ENCODE measurements around the gene ARID2. TPM values are rescaled to one million over a fixed set of nuclear protein-coding genes. Genes with fewer than 3 reads are reported as not detected.
A peak's percentile ranks its signal among the peaks of the same experiment; 100 is the strongest.

The ARID2 gene
- total RNA-seq, 2 experiments from 2014 or later = 48.1 to 49.3 TPM

GRCh38 chr12:45909041-45909713 lies 179.7 kb downstream of the ARID2 start:
- no peak for DNase-seq
- H3K27me3 Mint-ChIP-seq = no peaks in the 10 kb centered on the region
- H3K36me3 Mint-ChIP-seq = peaks cover 18% of the 10 kb centered on the region
- H3K9me3 Mint-ChIP-seq = no peaks in the 10 kb centered on the region
- no peak overlapping the region for H3K4me3 Mint-ChIP-seq
- H3K4me1 Mint-ChIP-seq = no peaks in the 10 kb centered on the region
- POLR2A ChIA-PET = no interaction called here
- no peak for ATAC-seq (ENCODE audit: low read depth)
- no peak overlapping the region for H3K27ac Mint-ChIP-seq

GRCh38 chr12:45912774-45913173 lies 183.3 kb downstream of the ARID2 start:
- peaks cover 12% of the 10 kb centered on the region for H3K36me3 Mint-ChIP-seq
- H3K27ac Mint-ChIP-seq = no peak overlapping the region
- no peak for DNase-seq
- H3K4me1 Mint-ChIP-seq = peaks cover 2% of the 10 kb centered on the region
- H3K4me3 Mint-ChIP-seq = no peak overlapping the region
- H3K9me3 Mint-ChIP-seq = no peaks in the 10 kb centered on the region
- POLR2A ChIA-PET = no interaction called here
- no peak for ATAC-seq (ENCODE audit: low read depth)
- no peaks in the 10 kb centered on the region for H3K27me3 Mint-ChIP-seq

DNA sequence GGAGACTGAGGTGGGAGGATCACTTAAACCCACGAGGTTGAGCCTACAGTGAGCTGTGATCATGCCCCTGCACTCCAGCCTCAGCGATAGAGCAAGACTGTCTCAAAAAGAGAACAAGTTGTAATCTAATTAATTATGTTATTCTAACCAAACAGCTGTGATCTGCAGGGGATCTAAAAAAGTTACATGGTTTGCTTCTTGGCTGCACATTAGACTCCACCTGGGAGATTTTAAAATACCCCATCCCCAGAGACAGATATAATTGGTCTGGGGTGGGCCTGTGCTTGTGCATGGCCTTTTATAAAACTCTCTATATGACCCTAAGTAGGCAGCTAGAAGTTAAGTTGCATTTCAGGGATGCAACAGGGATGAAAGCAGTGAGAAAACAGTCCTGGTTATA lies 184.1 kb downstream of the ARID2 start:
- DNase-seq = no peak
- Mint-ChIP-seq H3K27me3 (no peaks in the 10 kb centered on the region), H3K36me3 (peaks cover 14% of the 10 kb centered on the region), H3K9me3 (no peaks in the 10 kb centered on the region), H3K4me3 (no peak overlapping the region), H3K4me1 (peaks cover 2% of the 10 kb centered on the region), H3K27ac (no peak overlapping the region)
- ATAC-seq (ENCODE audit: low read depth) = no peak
- POLR2A ChIA-PET = no interaction called here

GRCh38 chr12:45914090-45914489 lies 184.6 kb downstream of the ARID2 start:
- Mint-ChIP-seq H3K27ac (no peak overlapping the region), H3K4me1 (peaks cover 2% of the 10 kb centered on the region), H3K4me3 (no peak overlapping the region), H3K27me3 (no peaks in the 10 kb centered on the region), H3K36me3 (peaks cover 15% of the 10 kb centered on the region), H3K9me3 (no peaks in the 10 kb centered on the region)
- no peak for DNase-seq
- no peak for ATAC-seq (ENCODE audit: low read depth)
- POLR2A ChIA-PET = no interaction called here

- no peaks in the 10 kb centered on the region for H3K9me3 Mint-ChIP-seq
- H3K27me3 Mint-ChIP-seq = no peaks in the 10 kb centered on the region
- POLR2A ChIA-PET = no interaction called here
- peaks cover 15% of the 10 kb centered on the region for H3K36me3 Mint-ChIP-seq
- peaks cover 2% of the 10 kb centered on the region for H3K4me1 Mint-ChIP-seq
- peak overlapping the region; percentile 10 for H3K27ac Mint-ChIP-seq
- ATAC-seq (ENCODE audit: low read depth) (no peak), DNase-seq (no peak)
- no peak overlapping the region for H3K4me3 Mint-ChIP-seq
These were observed 185.9 kb downstream of the ARID2 start for GRCh38 chr12:45915405-45915804.

DNA sequence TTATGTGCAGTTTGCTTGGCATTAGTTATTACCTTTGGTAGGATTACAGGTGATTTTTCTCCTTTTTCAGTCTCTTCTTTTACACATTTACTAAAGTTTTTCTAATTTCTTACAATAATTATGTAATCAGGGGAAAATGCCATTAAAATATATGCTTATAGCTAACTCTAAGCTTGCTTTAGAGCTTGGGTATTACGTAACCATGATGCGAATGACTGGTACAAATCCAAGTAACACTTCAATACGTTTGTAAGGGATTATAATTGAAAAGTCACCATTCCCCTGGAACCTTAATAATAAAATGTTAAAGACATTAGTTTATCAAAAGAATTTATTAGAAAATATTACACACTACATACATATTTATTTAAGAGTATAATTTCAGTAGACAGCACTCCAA lies 189.3 kb downstream of the ARID2 start:
- no peak for DNase-seq
- no peaks in the 10 kb centered on the region for H3K9me3 Mint-ChIP-seq
- H3K36me3 Mint-ChIP-seq = peaks cover 26% of the 10 kb centered on the region
- H3K4me1 Mint-ChIP-seq = peaks cover 2% of the 10 kb centered on the region
- no peak for ATAC-seq (ENCODE audit: low read depth)
- no peaks in the 10 kb centered on the region for H3K27me3 Mint-ChIP-seq
- no peak overlapping the region for H3K27ac Mint-ChIP-seq
- no peak overlapping the region for H3K4me3 Mint-ChIP-seq
- POLR2A ChIA-PET = no interaction called here

GRCh38 chr12:45928309-45928708 lies 198.8 kb downstream of the ARID2 start:
- ATAC-seq (ENCODE audit: low read depth) (no peak), DNase-seq (no peak)
- Mint-ChIP-seq H3K36me3 (peaks cover 45% of the 10 kb centered on the region), H3K4me1 (no peaks in the 10 kb centered on the region), H3K27me3 (no peaks in the 10 kb centered on the region), H3K27ac (peak overlapping the region; percentile 56), H3K9me3 (no peaks in the 10 kb centered on the region), H3K4me3 (no peak overlapping the region)
- POLR2A ChIA-PET = no interaction called here

DNA sequence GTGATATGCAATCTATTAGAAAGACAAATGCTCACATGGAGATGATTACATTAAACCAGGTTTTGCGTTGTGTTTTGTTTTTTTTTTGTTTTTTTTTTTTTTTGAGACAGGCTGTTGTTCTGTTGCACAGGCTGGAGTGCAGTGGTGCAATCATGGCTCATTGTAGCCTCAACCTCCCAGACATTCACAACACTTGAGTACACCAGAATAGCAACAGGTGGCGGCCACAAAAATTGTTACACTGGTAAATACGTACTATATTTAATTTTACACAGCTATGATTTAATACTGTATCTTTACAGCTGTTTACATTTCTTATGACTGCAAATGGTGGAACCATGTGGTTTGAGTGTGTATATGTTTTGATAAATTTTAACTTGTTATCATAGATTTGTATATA lies 200.9 kb downstream of the ARID2 start:
- Mint-ChIP-seq H3K4me1 (no peaks in the 10 kb centered on the region), H3K36me3 (peaks cover 39% of the 10 kb centered on the region), H3K9me3 (no peaks in the 10 kb centered on the region), H3K4me3 (no peak overlapping the region), H3K27ac (no peak overlapping the region), H3K27me3 (no peaks in the 10 kb centered on the region)
- no peak for ATAC-seq (ENCODE audit: low read depth)
- DNase-seq = no peak
- POLR2A ChIA-PET = no interaction called here

GRCh38 chr12:45933504-45933903 lies 204.0 kb downstream of the ARID2 start:
- H3K36me3 Mint-ChIP-seq = peaks cover 29% of the 10 kb centered on the region
- H3K27me3 Mint-ChIP-seq = no peaks in the 10 kb centered on the region
- no peak overlapping the region for H3K4me3 Mint-ChIP-seq
- no peak for DNase-seq
- peaks cover 4% of the 10 kb centered on the region for H3K4me1 Mint-ChIP-seq
- no peak for ATAC-seq (ENCODE audit: low read depth)
- no peaks in the 10 kb centered on the region for H3K9me3 Mint-ChIP-seq
- POLR2A ChIA-PET = no interaction called here
- H3K27ac Mint-ChIP-seq = no peak overlapping the region

- Mint-ChIP-seq H3K27ac (no peak overlapping the region), H3K4me1 (peaks cover 4% of the 10 kb centered on the region), H3K27me3 (no peaks in the 10 kb centered on the region), H3K36me3 (peaks cover 28% of the 10 kb centered on the region), H3K9me3 (no peaks in the 10 kb centered on the region), H3K4me3 (no peak overlapping the region)
- ATAC-seq (ENCODE audit: low read depth) = no peak
- POLR2A ChIA-PET = no interaction called here
- no peak for DNase-seq
These were observed 205.4 kb downstream of the ARID2 start for GRCh38 chr12:45934956-45935355.

- Mint-ChIP-seq H3K27ac (no peak overlapping the region), H3K36me3 (peaks cover 46% of the 10 kb centered on the region)
These were observed 209.1 kb downstream of the ARID2 start for GRCh38 chr12:45938566-45938965.

DNA sequence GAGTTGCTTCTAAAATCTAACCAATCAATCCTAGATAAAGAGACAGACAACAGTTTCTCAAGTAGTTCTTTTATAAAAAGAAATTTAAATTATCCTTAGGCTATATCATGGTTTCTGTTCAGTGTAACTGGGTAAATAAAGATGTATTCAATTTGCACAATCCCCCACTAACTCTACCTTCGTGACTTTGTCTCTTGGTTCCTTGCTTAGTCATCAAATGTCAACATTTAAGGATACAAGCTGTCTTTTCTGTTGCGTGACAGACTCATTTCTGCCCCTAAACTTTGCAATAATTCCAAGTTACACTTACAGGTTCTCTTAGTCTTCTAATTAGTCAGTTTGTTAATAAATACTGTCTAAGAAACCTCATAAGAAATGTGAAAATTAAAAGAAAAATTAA lies 210.3 kb downstream of the ARID2 start:
- POLR2A ChIA-PET = no interaction called here
- no peak for ATAC-seq (ENCODE audit: low read depth)
- Mint-ChIP-seq H3K36me3 (peaks cover 54% of the 10 kb centered on the region), H3K4me3 (no peak overlapping the region), H3K27ac (no peak overlapping the region), H3K4me1 (peaks cover 9% of the 10 kb centered on the region), H3K27me3 (no peaks in the 10 kb centered on the region), H3K9me3 (peaks cover 4% of the 10 kb centered on the region)
- no peak for DNase-seq

More at GRCh38 chr12:45938566-45938965, 209.1 kb downstream of the ARID2 start:
- DNase-seq = no peak
- POLR2A ChIA-PET = no interaction called here
- Mint-ChIP-seq H3K4me1 (peaks cover 9% of the 10 kb centered on the region), H3K4me3 (no peak overlapping the region), H3K27me3 (no peaks in the 10 kb centered on the region), H3K9me3 (peaks cover 4% of the 10 kb centered on the region)
- no peak for ATAC-seq (ENCODE audit: low read depth)

DNA sequence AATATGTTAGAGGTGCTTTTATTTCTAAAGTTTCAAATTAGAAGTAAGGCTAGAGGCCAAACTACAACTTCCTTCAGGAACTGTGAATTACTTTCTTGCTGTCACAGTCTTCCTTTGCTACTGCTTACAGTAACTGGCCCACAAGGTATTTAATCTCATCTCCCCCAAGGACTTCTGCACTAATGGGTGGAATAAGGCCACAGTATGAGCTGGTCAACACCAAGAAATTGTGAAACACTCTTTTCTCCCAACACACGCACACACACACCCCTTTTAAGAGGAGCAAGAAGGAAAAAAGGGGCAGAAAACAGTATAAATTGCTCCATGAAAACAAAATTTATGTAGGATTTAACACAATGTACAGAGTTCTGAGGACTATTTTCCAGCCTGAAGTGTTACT lies 215.3 kb downstream of the ARID2 start:
- H3K9me3 Mint-ChIP-seq = peaks cover 4% of the 10 kb centered on the region
- DNase-seq (no peak), ATAC-seq (ENCODE audit: low read depth) (no peak)
- no peak overlapping the region for H3K4me3 Mint-ChIP-seq
- H3K27ac Mint-ChIP-seq = no peak overlapping the region
- H3K27me3 Mint-ChIP-seq = no peaks in the 10 kb centered on the region
- H3K4me1 Mint-ChIP-seq = peaks cover 5% of the 10 kb centered on the region
- POLR2A ChIA-PET = no interaction called here
- H3K36me3 Mint-ChIP-seq = peaks cover 63% of the 10 kb centered on the region

GRCh38 chr12:45946435-45946834 lies 216.9 kb downstream of the ARID2 start:
- no peaks in the 10 kb centered on the region for H3K27me3 Mint-ChIP-seq
- DNase-seq (no peak), ATAC-seq (ENCODE audit: low read depth) (no peak)
- peaks cover 3% of the 10 kb centered on the region for H3K9me3 Mint-ChIP-seq
- H3K27ac Mint-ChIP-seq = no peak overlapping the region
- peaks cover 5% of the 10 kb centered on the region for H3K4me1 Mint-ChIP-seq
- H3K36me3 Mint-ChIP-seq = peaks cover 55% of the 10 kb centered on the region
- H3K4me3 Mint-ChIP-seq = no peak overlapping the region
- POLR2A ChIA-PET = no interaction called here

DNA sequence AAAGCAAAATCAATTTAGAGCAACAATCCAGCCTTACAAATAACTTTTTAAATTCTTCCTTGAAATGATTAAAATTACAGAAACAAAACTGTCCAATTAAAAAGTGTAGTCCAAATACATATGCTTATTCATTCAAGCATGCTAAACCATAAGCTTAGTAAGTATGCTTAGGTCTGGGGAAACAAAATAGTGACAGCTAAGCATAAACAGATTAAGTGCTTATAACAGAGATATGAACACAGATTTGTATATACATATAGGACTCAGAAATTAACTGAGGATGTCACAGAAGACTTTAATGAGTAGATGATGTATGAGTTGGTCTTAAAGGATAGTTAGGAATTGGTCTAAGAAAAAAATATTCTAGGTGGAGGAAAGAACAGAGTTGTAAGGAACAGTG lies 219.0 kb downstream of the ARID2 start:
- no peak for ATAC-seq (ENCODE audit: low read depth)
- H3K9me3 Mint-ChIP-seq = no peaks in the 10 kb centered on the region
- no peak for DNase-seq
- H3K27me3 Mint-ChIP-seq = no peaks in the 10 kb centered on the region
- peaks cover 2% of the 10 kb centered on the region for H3K4me1 Mint-ChIP-seq
- no peak overlapping the region for H3K4me3 Mint-ChIP-seq
- H3K36me3 Mint-ChIP-seq = peaks cover 39% of the 10 kb centered on the region
- POLR2A ChIA-PET = no interaction called here
- no peak overlapping the region for H3K27ac Mint-ChIP-seq
